GM12873 (cell line): ENCODE data around the gene LRRIQ3.

ENCODE experiments used
- TF ChIP-seq, protein P1 (sequence below): IDR thresholded peaks from 2 replicates; pipeline ENCODE4 v1.5.1; 2012; ENCODE audit warnings: low read depth, mild to moderate bottlenecking, moderate library complexity, low read length, control low read depth; ENCODE audit not compliant: insufficient read depth; ENCODE audit errors: missing control alignments

LRRIQ3 gene

DNA sequence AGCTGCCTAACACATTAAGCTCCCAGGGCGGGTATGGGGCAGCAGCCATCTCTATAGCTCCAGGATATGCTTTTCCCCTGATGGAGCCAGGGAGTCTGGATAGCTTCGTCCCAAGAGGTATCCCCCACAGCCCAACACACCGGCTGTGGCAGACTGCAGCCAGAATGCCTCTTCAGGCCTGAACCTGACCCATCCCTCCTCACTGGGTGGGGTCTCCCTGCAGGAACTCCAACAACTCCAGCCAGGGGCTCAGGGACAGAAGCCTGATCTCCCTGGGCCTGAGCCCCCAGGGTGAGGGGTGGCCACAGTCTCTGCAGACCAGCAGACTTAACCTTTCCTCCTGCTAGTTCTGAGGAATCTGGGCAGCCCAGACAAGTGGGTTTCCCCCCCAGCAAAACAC is 159.9 kb downstream of the LRRIQ3 start:
- TF ChIP-seq, protein P1, sequence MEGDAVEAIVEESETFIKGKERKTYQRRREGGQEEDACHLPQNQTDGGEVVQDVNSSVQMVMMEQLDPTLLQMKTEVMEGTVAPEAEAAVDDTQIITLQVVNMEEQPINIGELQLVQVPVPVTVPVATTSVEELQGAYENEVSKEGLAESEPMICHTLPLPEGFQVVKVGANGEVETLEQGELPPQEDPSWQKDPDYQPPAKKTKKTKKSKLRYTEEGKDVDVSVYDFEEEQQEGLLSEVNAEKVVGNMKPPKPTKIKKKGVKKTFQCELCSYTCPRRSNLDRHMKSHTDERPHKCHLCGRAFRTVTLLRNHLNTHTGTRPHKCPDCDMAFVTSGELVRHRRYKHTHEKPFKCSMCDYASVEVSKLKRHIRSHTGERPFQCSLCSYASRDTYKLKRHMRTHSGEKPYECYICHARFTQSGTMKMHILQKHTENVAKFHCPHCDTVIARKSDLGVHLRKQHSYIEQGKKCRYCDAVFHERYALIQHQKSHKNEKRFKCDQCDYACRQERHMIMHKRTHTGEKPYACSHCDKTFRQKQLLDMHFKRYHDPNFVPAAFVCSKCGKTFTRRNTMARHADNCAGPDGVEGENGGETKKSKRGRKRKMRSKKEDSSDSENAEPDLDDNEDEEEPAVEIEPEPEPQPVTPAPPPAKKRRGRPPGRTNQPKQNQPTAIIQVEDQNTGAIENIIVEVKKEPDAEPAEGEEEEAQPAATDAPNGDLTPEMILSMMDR = no peak

DNA sequence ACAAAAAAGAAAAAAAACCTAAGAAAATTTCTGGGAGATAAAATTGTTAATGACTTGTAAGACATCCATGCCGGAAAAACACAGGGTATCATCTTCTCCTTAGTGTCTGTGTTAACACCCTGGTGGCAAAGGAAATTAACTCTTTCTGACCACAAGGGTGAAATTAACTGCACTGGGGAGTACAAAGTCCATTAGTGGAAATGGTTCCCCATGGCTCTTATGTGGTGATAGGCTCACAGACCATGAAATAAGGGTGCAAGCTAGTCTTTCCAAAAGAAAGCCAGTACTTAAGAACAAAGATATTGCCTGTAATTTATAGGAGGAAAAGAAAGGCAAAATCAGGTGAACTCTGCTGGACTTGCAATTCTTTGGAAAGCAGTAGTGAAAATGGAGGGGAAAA is 185.4 kb downstream of the LRRIQ3 start:
- TF ChIP-seq, protein P1 = no peak

DNA sequence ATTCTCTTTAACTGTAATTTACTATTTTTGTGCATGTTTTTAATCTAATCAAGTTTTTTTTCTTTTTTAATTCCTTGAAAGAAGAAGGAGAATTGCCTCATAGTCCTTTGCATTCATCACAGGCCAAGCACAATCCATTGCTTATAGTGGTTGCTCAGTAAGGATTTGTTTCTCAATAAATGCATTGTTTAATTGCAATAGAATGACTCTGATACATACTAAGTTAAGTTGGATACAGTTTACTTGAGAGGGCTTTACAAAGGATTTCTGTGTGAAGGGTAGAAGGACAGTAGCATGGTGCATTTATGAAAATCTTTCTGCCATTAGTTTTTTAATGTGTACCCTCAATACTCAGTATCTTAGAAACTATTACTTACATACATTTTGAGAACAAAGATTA is 186.2 kb downstream of the LRRIQ3 start:
- TF ChIP-seq, protein P1 = no peak

DNA sequence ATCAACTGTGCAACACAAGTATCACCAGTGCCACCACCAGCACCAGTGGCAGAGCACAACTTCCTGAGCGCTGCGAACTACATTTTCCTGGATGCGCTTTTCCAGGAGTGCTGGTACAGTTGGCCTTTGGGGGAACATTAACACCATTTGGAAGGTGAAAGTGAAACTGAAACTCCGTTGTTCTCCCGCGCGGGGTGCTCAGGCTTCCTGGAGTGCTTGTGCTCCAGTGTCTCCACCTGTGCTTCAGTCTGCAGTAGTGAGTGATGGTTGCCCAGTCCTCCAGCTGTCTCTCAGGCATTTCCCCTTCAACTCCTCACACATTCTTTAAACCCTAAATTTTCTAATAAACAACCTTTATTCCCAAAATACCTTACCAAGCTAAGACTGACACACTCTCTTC is 187.8 kb downstream of the LRRIQ3 start:
- TF ChIP-seq, protein P1 = no peak

DNA sequence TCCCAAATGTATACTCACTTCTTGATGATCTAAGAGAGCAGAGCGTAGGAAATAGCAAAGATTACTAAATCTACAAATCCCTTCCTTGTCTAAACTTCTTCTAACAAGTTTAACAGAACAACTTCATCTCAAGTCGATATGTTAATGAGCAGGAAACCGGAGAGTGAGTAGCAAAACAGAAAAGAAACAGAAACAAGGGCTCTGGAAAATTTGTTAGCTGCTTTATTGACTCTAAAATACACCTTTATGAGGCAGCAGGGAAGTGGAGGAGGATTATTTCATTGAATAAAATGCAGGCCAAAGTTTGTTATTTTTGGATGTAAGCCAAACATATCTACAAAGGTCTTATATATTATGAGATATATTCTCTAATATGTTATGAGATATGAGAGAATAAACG is 192.4 kb downstream of the LRRIQ3 start:
- TF ChIP-seq, protein P1 = no peak

DNA sequence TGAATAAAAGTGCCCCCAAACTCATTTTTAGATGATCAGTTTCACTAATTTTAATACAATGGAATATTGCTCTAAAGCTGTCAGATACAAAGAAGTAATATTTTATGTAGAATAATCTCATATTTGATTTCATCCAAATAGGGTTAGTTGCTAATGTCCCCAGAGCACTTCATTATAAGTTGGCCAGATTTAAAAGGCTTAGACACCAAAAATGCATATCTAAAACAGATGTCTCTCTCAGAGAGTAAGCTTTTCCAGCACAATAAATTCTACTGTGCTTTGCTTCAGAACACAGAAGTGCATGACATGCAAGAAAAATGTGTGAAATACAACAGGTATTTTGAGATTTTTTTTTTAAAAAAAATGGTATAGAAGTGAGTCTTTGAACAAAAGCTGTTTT is 194.2 kb downstream of the LRRIQ3 start:
- TF ChIP-seq, protein P1 = no peak

DNA sequence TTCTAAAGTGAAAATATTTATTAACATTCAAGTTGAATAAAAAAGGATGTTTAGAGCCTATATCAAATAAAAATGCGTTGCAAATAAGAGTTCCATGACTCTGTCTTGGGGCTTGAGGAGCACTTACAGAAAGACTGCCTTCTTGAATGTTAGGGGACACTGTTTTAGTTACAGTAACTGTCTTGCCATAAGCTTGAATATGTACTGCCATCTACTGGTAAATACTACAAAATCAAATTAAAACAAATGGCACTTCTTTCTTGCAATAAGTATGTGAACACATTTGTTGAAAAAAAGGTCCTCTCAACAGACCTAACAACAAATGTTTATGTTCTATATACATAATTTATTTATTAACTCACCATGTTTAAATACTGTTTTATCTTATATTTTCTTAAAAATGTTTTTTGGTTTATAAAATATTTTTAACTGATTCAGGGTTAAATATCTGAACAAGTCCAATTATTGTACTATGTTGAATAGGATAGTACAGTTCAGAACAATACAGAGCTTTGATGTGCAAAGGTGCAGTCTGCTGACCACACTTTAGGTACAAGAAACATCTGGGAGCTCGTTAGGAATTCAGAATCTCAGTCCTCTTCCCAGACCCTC is 199.5 kb downstream of the LRRIQ3 start:
- TF ChIP-seq, protein P1 = peak; percentile 29
